ENCODE measurements around the gene SPRED3.

DNA sequence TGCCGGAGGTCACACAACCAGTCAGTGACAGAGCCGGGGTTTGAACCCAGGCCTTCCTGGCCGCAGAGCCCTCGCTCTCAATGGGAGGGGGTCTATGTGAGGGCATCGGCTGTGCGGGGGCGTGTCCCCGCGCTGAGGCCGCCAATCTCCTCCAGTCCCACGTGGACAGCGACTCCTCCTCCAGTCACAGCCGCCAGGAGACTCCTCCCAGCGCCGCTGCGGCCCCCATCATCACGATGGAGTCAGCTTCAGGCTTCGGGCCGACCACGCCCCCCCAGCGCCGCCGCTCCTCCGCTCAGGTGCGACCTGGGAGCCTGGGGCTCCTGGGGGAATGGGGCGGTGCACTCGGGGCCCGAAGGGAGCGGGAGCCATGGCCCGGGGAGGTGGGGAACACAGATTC, 6.0 kb downstream of the SPRED3 start:
- TF ChIP-seq CTCF (IDR thresholded peaks at IDR 0.05): no peak
- no peak for TF ChIP-seq POLR2A (IDR thresholded peaks at IDR 0.05)
